H9 (cell line): Measurements from ENCODE around the gene ASCL3. TPM values are rescaled to one million over a fixed set of nuclear protein-coding genes. Genes with fewer than 3 reads are reported as not detected.

ENCODE experiments used
- total RNA-seq: library from RNA; stranded (reverse); gene quantifications from 2 replicates; pipeline ENCODE4 v1.2.1, GENCODE V29; 2021

Gene ASCL3
- total RNA-seq, 1 experiment from 2014 or later: not detected

Other genes starting within 250 kb of the ASCL3 start
- 21.0 and 22.3 TPM in 2 replicates for gene AKIP1, start 31.8 kb downstream of the ASCL3 start, total RNA-seq
- 0.15 TPM in 1 of 2 replicates, not detected in the other for gene C11orf16, start 10.1 kb downstream of the ASCL3 start, total RNA-seq
- gene TMEM9B, start 21.4 kb upstream of the ASCL3 start, total RNA-seq: 12.6 and 13.6 TPM in 2 replicates
- 4.2 and 4.3 TPM in 2 replicates for gene NRIP3, start 61.0 kb upstream of the ASCL3 start, total RNA-seq
- gene SCUBE2, start 148.6 kb upstream of the ASCL3 start, total RNA-seq: 1.6 and 1.8 TPM in 2 replicates